Gastroesophageal sphincter (tissue), 3 donors: Measurements from ENCODE around the gene AATK.

ENCODE experiments used
- CTCF ChIP-seq, 4 experiments: fragments of 200-600 bp in 2 of 4; fragments of 450-650 bp in 2 of 4; sonication (generic) in 1 of 4; IDR thresholded peaks; one replicate each; pipeline ENCODE4 v1.5.1; 2017 to 2019; ENCODE audit warnings: antibody characterized with exemption in 4 of 4, mild to moderate bottlenecking in 2 of 4, moderate library complexity in 2 of 4
- POLR2A ChIP-seq, 2 donors: fragments of 450-650 bp; IDR thresholded peaks; one replicate each; pipeline ENCODE4 v1.6.1; 2017; ENCODE audit warnings: antibody characterized with exemption in 2 of 2, mild to moderate bottlenecking in 2 of 2, moderate library complexity in 1 of 2
- POLR2AphosphoS5 ChIP-seq: sonication (generic); formaldehyde crosslinking; IDR thresholded peaks from one replicate; pipeline ENCODE4 v1.6.1; 2017; ENCODE audit warnings: antibody characterized with exemption

DNA sequence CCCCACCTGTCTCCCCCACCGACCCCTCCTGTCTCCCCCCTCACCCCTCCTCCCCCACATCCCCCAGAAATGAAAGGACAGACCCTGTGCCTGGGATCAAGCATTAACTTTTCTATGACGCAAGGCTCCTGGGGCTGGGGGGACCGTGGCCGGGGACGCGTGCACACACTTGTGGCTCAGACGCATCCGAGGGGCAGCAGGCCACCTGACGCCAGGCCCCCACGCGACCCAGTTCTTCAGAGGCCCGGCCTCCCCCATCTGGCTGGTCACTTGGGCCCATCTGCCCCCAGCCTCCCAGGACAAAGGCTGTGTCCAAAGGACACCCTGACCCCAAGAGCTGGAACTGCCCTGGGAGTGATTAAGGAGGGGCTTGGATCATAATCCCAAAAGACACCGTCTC lies 14.7 kb downstream of the AATK start:
- TF ChIP-seq CTCF (IDR thresholded peaks at IDR 0.05) (no peak), POLR2AphosphoS5 (no peak), POLR2A (IDR thresholded peaks at IDR 0.05) (no peak)
